ENCODE measurements around the gene CERS2.
A peak's percentile ranks its signal among the peaks of the same experiment; 100 is the strongest.

The CERS2 gene

DNA sequence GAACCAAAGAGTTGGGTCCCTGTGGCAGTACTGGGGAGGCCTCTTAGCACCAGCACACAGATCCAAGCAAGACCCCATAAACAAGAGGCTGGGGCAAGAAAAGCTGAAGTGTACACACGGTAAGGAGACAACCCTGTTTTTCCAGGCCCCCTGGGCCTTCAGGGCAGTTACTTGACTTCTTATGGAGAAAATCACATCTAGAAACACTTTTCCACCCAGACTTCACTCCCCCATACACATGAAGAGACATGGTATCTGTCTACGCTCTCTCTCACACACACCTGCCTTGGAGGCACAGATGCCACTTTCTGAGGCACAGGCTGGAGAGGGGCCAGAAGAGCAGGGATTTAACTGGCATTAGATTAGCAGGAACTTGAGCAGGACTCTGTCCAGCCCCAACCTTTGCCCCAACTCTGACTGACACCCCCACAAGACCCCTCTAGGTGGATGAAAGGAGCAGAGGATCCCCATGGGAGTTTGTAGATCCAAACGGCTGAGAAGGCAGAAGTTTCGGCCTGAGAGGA lies 2.2 kb downstream of the CERS2 start:
- no peak for TF ChIP-seq Cebpa-rat (IDR thresholded peaks at IDR 0.05)
- Histone ChIP-seq H3K27me3 (no peaks in the 10 kb centered on the region), H3K36me3 (peaks cover 39% of the 10 kb centered on the region), H3K27ac (peak overlapping the region; percentile 97), H3K4me3 (peak overlapping the region; percentile 97), H4K20me1 (peaks cover 64% of the 10 kb centered on the region), H3K4me1 (peaks cover 57% of the 10 kb centered on the region), H3K9ac (peak overlapping the region; percentile 98), H3K4me2 (peak overlapping the region; percentile 100), H3K9me3 (no peaks in the 10 kb centered on the region)

DNA sequence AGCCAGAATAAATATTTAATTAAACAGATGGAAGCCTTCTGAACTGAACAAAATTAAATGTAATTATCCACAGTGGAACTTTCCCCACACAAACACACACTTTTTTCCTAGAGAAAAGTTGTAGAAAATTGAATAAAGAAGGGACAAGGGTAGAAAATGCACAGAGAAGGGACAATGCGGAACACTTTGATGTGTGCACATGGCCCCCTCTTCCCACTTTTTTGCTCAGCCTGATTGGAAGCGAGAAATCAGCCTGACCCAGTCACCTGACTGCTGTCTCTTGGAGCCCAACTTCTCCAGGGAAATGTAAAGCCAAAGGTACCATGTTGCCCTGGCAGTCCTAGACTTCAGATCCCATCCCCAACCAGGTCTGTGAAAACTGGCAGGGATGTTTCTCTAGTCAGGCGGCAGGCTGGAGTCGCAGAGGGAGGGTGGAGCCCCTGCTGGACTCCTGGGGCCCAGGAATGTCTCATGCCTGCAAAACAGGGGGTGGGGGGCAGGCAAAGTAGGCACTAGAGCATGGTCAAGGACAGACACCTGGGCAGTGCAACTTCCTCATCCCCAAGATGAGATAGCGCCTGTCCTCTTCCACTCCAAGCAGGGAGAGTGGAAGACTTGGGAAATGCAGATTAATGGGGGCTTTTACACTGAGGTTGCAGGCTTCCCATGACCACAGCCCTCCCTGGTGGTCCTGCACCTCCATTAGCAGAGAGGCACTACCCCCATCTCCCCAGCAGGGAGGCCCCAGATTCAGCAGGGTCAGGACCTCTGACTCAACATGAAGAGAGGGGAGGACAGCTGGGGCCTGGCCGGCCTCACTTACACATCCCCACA lies 2.8 kb downstream of the CERS2 start:
- Histone ChIP-seq H3K9ac (peak overlapping the region; percentile 98; the same call in 1 of the 2 replicates), H3K4me3 (no peak overlapping the region; the same call in 1 of the 2 replicates), H3K27me3 (no peaks in the 10 kb centered on the region), H3K36me3 (peaks cover 46% of the 10 kb centered on the region), H4K20me1 (peaks cover 71% of the 10 kb centered on the region), H3K27ac (peak overlapping the region; percentile 97; the same call in 1 of the 2 replicates), H3K4me2 (peak overlapping the region; percentile 100), H3K4me1 (peaks cover 51% of the 10 kb centered on the region), H3K9me3 (no peaks in the 10 kb centered on the region)
- TF ChIP-seq Cebpa-rat (IDR thresholded peaks at IDR 0.05), result no peak

- H3K4me3 ChIP-seq, result no peak overlapping the region
- H3K9ac ChIP-seq, result no peak overlapping the region
- peaks cover 79% of the 10 kb centered on the region for H4K20me1 ChIP-seq
- H3K4me1 ChIP-seq, result peaks cover 43% of the 10 kb centered on the region
- no peaks in the 10 kb centered on the region for H3K9me3 ChIP-seq
- TF ChIP-seq Cebpa-rat (IDR thresholded peaks at IDR 0.05), result no peak
- no peak overlapping the region for H3K27ac ChIP-seq
- H3K4me2 ChIP-seq, result peak overlapping the region; percentile 100
- H3K27me3 ChIP-seq, result no peaks in the 10 kb centered on the region
- peaks cover 54% of the 10 kb centered on the region for H3K36me3 ChIP-seq
Observed at GRCh38 chr1:150970808-150971582, 3.6 kb downstream of the CERS2 start.

DNA sequence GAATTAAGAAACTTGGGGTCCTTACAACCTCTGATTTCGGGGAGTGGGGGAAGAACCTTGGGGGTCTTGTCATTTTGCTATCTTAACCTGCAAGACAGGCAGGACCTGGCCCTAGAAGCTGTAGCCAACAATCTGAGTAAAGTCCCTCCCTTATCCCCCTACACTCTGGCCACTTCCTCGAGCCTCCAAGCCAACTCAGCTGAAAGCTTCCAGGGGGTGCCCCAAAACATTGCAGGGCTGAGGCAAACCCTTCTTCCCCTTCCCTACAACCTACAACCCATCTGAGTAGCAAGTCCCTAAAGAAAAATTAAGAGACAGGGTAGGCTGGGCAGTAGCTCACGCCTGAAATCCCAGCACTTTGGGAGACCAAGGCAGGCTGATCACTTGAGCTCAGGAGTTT lies 5.0 kb downstream of the CERS2 start:
- H3K4me3 ChIP-seq, result no peak overlapping the region
- peaks cover 68% of the 10 kb centered on the region for H3K36me3 ChIP-seq
- TF ChIP-seq Cebpa-rat (IDR thresholded peaks at IDR 0.05), result no peak
- no peaks in the 10 kb centered on the region for H3K9me3 ChIP-seq
- H3K27ac ChIP-seq, result no peak overlapping the region
- H3K4me1 ChIP-seq, result peaks cover 34% of the 10 kb centered on the region
- H3K9ac ChIP-seq, result no peak overlapping the region
- no peaks in the 10 kb centered on the region for H3K27me3 ChIP-seq
- no peak overlapping the region for H3K4me2 ChIP-seq
- H4K20me1 ChIP-seq, result peaks cover 93% of the 10 kb centered on the region

GRCh38 chr1:150968491-150968890 lies 6.1 kb downstream of the CERS2 start:
- Histone ChIP-seq H3K27me3 (no peaks in the 10 kb centered on the region), H3K27ac (no peak overlapping the region), H4K20me1 (peaks cover 99% of the 10 kb centered on the region), H3K9me3 (no peaks in the 10 kb centered on the region), H3K9ac (no peak overlapping the region), H3K4me1 (peaks cover 33% of the 10 kb centered on the region), H3K36me3 (peaks cover 79% of the 10 kb centered on the region), H3K4me2 (no peak overlapping the region), H3K4me3 (no peak overlapping the region)
- no peak for TF ChIP-seq Cebpa-rat (IDR thresholded peaks at IDR 0.05)

DNA sequence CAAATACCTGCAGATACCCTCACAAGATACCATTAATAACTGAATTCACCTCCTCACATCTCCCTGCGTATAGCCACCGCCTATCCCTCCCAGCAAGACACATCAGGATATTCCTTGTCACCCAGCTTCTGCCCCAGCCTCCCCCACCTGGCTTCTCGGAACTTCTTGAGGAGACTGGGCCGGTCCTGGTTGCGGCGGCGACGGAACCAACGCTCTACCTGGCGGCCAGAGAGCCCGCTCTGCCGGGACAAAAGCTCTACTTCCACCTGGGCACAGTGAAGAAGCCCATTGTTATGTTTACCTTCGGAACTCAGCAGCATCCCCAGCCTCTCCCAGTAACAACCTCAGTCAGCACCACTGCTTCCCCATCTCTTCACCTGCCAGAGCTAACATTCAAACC lies 6.7 kb downstream of the CERS2 start:
- H3K4me2 ChIP-seq, result no peak overlapping the region
- H3K36me3 ChIP-seq, result peaks cover 85% of the 10 kb centered on the region
- H3K27ac ChIP-seq, result no peak overlapping the region
- no peak overlapping the region for H3K4me3 ChIP-seq
- H3K4me1 ChIP-seq, result peaks cover 27% of the 10 kb centered on the region
- H3K27me3 ChIP-seq, result no peaks in the 10 kb centered on the region
- TF ChIP-seq Cebpa-rat (IDR thresholded peaks at IDR 0.05), result no peak
- H4K20me1 ChIP-seq, result peaks cover 99% of the 10 kb centered on the region
- H3K9me3 ChIP-seq, result no peaks in the 10 kb centered on the region
- no peak overlapping the region for H3K9ac ChIP-seq

- Histone ChIP-seq H3K9ac (no peak overlapping the region), H3K4me3 (no peak overlapping the region), H3K4me1 (peaks cover 8% of the 10 kb centered on the region), H3K4me2 (no peak overlapping the region), H3K9me3 (no peaks in the 10 kb centered on the region), H4K20me1 (peaks cover 84% of the 10 kb centered on the region), H3K36me3 (peaks cover 95% of the 10 kb centered on the region), H3K27me3 (no peaks in the 10 kb centered on the region), H3K27ac (no peak overlapping the region)
- TF ChIP-seq Cebpa-rat (IDR thresholded peaks at IDR 0.05), result no peak
Observed at GRCh38 chr1:150966011-150966410, 8.6 kb downstream of the CERS2 start.

DNA sequence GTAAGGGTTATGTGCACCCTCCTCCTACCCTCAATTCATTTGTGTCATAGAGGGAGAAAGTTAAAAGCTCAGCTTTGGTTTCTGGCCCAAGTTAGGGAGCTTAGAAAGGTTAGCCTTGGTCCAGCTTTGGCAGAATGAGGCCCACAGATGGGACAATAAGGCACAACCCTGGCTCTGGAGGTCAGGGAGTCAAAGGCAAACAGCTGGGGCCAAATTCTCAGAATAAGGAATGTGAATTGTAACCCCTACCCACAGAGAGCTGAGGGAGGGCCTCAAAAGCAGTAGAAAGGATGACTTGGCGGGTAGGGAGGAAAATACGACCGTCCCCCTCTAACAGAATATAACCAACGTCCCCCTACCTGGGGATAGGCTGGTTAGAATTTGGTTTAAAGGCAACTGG lies 9.0 kb downstream of the CERS2 start:
- Histone ChIP-seq H3K4me2 (no peak overlapping the region), H4K20me1 (peaks cover 80% of the 10 kb centered on the region), H3K27ac (no peak overlapping the region), H3K9me3 (no peaks in the 10 kb centered on the region), H3K27me3 (no peaks in the 10 kb centered on the region), H3K36me3 (peaks cover 95% of the 10 kb centered on the region), H3K4me1 (peaks cover 4% of the 10 kb centered on the region; the same call in 1 of the 2 replicates), H3K9ac (no peak overlapping the region), H3K4me3 (no peak overlapping the region)
- no peak for TF ChIP-seq Cebpa-rat (IDR thresholded peaks at IDR 0.05)

GRCh38 chr1:150964164-150964489 lies 10.5 kb downstream of the CERS2 start:
- peaks cover 65% of the 10 kb centered on the region for H4K20me1 ChIP-seq
- no peak overlapping the region for H3K9ac ChIP-seq
- no peak overlapping the region for H3K27ac ChIP-seq
- H3K4me2 ChIP-seq, result no peak overlapping the region
- H3K4me1 ChIP-seq, result no peaks in the 10 kb centered on the region
- H3K4me3 ChIP-seq, result no peak overlapping the region
- H3K9me3 ChIP-seq, result no peaks in the 10 kb centered on the region
- H3K27me3 ChIP-seq, result no peaks in the 10 kb centered on the region
- no peak for TF ChIP-seq Cebpa-rat (IDR thresholded peaks at IDR 0.05)
- peaks cover 100% of the 10 kb centered on the region for H3K36me3 ChIP-seq

All from BLaER1 (cell line).